SH-SY5Y (cell line): ENCODE results near the gene AMBRA1.

Source experiments
- GATA2 ChIP-seq: IDR thresholded peaks from 2 replicates; pipeline ENCODE4 v1.6.1; 2011; ENCODE audit warnings: mild to moderate bottlenecking, low read depth, low read length
- GATA3 ChIP-seq: IDR thresholded peaks from 2 replicates; pipeline ENCODE4 v1.6.1; 2011; ENCODE audit warnings: low read depth, mild to moderate bottlenecking, low read length, moderate library complexity

- no peak for TF ChIP-seq GATA3
- TF ChIP-seq GATA2 = no peak
Observed at GRCh38 chr11:46421257-46421880, 172.5 kb downstream of the AMBRA1 start.
